Epithelial cell of proximal tubule (primary cell): ENCODE data around the gene LMBR1L. TPM values are rescaled to one million over a fixed set of nuclear protein-coding genes. Genes with fewer than 3 reads are reported as not detected.
"Not testable (repeated sequence)": the region's sequence is repeated elsewhere in the genome, so short reads cannot be mapped to it uniquely, and the experiment has no call there.

Experiments used
- DNase-seq: peaks from one replicate; pipeline ENCODE4 v3.0.0-alpha.2; 2011; ENCODE audit warnings: low read depth
- H3K4me3 ChIP-seq: 2 replicates; pipeline ENCODE4 v1.5.1; 2011; ENCODE audit warnings: low read depth, mild to moderate bottlenecking, low read length
- total RNA-seq: library from RNA; depleted of rRNA; stranded (reverse); fragments of >200 nt; gene quantifications from 2 replicates; pipeline ENCODE4 v1.2.3, GENCODE V29; 2015
- TF ChIP-seq, protein P1 (sequence below): conservative IDR thresholded peaks from 2 replicates; pipeline ENCODE4 v1.5.1; 2012; ENCODE audit warnings: low read depth, mild to moderate bottlenecking, low read length

LMBR1L gene
- total RNA-seq, 1 donor from 2014 or later = 37.8 TPM

DNA sequence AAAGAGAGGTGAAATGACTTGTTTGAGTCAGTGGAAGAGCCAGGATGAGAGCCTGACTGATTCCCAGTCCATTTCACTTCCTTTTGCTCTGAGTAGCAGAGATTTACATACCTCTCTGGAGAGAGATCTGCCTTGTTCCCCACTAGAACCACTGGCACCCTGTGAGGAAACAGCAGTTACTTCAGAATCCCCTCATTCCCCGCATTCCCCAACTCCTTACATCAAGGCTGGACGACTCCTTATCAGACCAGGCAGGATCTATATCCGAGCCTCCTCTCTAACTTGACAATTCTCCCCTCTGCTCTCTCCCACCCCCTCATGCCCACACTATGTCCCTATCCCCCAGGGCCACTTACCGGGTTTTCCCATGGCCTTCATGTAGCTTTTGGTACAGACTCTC lies 44.5 kb downstream of the LMBR1L start:
- TF ChIP-seq, protein P1, sequence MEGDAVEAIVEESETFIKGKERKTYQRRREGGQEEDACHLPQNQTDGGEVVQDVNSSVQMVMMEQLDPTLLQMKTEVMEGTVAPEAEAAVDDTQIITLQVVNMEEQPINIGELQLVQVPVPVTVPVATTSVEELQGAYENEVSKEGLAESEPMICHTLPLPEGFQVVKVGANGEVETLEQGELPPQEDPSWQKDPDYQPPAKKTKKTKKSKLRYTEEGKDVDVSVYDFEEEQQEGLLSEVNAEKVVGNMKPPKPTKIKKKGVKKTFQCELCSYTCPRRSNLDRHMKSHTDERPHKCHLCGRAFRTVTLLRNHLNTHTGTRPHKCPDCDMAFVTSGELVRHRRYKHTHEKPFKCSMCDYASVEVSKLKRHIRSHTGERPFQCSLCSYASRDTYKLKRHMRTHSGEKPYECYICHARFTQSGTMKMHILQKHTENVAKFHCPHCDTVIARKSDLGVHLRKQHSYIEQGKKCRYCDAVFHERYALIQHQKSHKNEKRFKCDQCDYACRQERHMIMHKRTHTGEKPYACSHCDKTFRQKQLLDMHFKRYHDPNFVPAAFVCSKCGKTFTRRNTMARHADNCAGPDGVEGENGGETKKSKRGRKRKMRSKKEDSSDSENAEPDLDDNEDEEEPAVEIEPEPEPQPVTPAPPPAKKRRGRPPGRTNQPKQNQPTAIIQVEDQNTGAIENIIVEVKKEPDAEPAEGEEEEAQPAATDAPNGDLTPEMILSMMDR = no peak
- H3K4me3 ChIP-seq = no peak overlapping the region
- no peak for DNase-seq

DNA sequence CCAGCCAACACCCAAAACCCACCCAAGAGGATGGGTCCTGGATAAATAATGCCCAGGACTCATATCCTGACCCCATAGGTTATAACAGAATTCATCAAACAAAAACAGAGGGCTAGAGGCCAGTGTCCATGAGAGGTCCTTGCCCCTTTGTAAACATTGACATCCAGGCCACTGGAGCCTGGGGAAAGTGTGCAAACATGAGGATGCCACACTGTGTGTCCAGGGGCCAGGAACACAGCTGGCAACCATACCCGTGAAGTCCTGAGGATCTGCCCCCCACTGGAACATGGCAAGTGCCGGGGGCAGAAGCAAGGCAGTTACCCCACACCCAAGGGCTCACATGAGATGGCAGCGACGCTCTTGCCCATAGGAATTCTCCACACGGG lies 45.9 kb downstream of the LMBR1L start:
- no peak for DNase-seq
- no peak overlapping the region for H3K4me3 ChIP-seq
- TF ChIP-seq, protein P1 = no peak

DNA sequence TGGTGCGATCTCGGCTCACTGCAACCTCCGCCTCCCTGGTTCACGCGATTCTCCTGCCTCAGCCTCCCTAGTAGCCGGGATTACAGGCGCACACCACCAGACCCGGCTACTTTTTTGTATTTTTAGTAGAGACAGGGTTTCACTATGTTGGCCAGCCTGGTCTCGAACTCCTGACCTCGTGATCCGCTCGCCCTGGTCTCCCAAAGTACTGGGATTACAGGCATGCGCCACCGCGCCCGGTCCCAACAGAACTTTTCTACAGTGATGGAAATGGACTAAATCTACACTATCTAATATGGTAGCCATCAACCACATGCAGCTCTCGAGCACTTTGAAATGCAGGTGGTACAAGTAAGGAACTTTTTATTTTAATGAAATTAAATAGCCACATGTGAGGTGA lies 48.7 kb downstream of the LMBR1L start:
- DNase-seq, H3K4me3 ChIP-seq: not testable (repeated sequence)

DNA sequence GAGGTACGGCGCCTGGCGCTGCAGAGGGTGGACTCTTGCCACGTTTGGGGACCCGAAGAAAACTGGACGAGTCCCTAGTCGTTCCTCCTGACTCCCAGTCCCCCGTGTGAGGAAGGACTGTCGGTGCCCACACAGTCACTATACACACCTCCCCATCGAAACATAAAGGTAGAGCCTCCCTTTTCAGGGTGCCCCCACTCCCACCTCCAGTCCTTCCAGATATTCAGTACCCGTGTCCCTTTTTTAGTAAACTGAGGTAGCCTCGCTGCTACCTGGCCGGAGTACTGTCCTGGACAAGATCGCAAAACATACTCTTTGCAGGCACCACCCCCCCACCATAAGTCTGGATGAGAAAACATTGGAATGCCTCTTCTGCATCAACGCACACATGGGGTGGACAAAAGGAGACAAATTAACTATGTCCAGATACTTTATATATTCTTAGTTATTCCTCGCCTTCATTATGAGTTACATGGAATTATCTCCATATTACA lies 49.4 kb downstream of the LMBR1L start:
- peak overlapping the region; percentile 90 for H3K4me3 ChIP-seq
- DNase-seq = no peak
- TF ChIP-seq, protein P1 = no peak

DNA sequence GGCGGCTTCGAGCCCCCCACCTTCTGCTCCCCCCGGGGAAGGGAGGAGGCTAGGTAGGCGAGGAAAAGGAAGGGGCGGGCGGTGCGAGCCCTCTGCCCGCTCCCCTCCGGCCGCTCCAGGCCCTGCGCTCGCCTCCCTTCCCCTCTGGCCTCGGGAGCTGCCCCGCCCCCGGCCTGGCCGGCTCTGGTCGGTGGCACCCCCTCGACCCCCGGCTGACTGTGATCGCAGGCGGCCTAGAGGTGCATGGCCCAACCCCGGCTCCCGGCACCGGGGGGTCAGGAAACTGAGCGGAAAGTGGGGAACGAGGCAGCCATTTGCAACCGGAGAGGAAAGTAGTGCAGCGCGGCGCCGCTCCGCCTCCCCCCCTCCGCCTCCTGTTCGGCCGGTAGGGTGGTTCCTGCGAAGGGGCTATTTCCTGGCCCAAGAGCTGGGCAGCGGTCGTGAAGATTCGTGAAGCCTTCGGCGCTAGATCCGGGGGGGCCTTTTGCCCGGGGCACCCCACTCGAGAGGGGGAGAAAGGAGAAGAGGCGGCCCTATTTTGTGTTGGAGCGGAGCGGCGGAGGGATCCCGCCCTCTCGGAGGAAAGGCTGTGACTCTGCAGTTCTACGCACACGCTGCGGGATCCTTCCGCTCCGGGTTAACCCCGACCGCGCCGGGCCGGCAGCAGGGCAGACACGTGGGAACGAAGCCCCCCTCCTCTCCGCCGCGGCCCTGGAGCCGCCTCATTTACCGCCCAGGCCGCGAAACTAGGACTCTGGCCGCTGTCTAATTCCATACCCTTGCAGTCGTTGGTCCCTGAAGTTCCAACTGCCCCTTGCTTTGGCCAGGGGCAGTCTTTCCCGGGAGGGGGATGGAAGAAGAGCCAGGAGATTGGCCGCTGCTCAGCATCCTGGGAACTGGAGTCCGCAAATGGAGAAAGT lies 50.1 kb downstream of the LMBR1L start, which contains the start of gene KMT2D:
KMT2D (minus strand) TSS at position 558 of the 920 bp plus-strand sequence. CDS start 5,470 bp downstream, outside the sequence.
- DNase-seq = peak; percentile 65
- H3K4me3 ChIP-seq = peak within 1 kb of the TSS; percentile 90
- TF ChIP-seq, protein P1 = peak; percentile 35

DNA sequence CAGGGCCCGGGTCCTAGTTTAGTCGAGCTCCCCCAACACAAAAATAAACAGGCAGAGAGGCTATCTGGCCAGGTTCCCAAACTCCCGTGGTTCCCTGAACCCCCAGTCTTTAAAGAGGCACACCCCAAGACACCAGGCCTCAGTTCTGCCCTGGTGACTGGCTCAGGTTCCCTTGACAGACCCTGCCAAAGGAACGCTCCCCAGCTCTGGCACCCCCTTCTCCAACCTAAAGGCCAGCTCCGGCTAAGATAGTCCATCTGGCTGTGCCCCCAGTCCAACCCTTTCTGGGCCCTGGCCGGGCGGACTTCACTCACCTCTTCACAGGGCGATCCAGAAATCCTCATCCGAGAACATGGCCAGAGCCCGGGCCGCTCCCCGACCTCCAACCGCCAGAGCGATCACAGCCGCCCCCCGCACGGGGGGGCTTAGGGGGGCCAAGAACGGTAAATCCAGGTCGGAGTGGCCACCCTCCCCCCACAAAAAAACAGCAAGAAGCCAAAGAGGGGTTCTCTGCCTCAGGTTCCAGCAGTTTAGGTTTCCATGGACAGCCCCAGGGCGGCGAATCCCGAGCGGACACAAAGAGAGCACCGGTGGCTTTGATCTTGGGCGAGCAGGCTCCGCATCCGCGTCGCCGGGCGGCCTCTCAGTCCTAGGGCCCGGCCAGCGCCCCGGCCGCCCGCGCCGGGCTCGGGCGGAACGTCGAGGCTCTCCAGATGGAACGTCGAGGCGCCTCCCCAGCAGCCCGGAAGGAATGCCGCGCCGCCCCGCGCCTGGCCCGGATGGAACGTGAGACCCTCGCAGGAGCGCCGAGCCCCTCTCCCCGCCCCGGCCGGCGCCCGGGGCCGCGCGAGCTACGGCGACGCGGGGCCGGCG lies 51.1 kb downstream of the LMBR1L start:
- DNase-seq = no peak
- TF ChIP-seq, protein P1 = no peak
- peak overlapping the region; percentile 90 for H3K4me3 ChIP-seq

DNA sequence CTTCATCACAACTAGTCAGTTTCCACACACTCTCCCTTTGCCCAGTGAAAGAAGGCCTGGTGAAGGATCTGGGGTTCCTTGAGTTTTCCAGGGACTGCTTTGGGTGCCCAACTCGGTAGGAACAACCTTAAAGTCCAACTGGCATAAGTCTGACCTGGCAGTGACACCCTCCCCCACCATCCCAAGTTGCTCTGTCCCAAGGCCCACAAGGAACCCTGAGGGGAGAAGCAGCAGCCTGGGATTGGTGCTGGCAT lies 51.7 kb downstream of the LMBR1L start:
- TF ChIP-seq, protein P1 = no peak
- peak overlapping the region; percentile 90 for H3K4me3 ChIP-seq
- DNase-seq = no peak
